ENCODE results near the gene CENPW. TPM values are rescaled to one million over a fixed set of nuclear protein-coding genes. Genes with fewer than 3 reads are reported as not detected.

Gene CENPW
- polyA plus RNA-seq, 1 donor (not counting 4 experiments of a cell fraction or from before 2014, with no cell fraction given): 20.9 TPM

- Histone ChIP-seq H4K20me1 (ENCODE audit: control insufficient read depth, extremely low read depth, insufficient read depth, low read length) (no peaks in the 10 kb centered on the region), H3K9ac (ENCODE audit: control insufficient read depth, extremely low read depth, insufficient read depth, low read length) (no peak overlapping the region), H3K4me1 (ENCODE audit: control insufficient read depth, extremely low read depth, insufficient read depth, low read length) (no peaks in the 10 kb centered on the region), H3K36me3 (ENCODE audit: control insufficient read depth in 2 of 2, extremely low read depth in 1 of 2, insufficient read depth in 2 of 2, low read length in 2 of 2) (no peaks in the 10 kb centered on the region), H3K4me3 (ENCODE audit: control insufficient read depth in 2 of 3, extremely low read depth in 1 of 3, insufficient read depth in 2 of 3, low read depth in 1 of 3, low read length in 3 of 3) (no peak overlapping the region), H3K9me1 (ENCODE audit: control insufficient read depth, extremely low read depth, insufficient read depth, low read length) (no peaks in the 10 kb centered on the region), H2AFZ (ENCODE audit: control insufficient read depth, low read length) (no peak overlapping the region), H3K4me2 (ENCODE audit: control insufficient read depth, extremely low read depth, insufficient read depth, low read depth, low read length) (no peak overlapping the region), H3K27ac (ENCODE audit: control insufficient read depth, insufficient read depth, low read length) (no peak overlapping the region), H3K9me3 (ENCODE audit: control insufficient read depth, low read depth, low read length) (no peaks in the 10 kb centered on the region), H3K79me2 (ENCODE audit: control insufficient read depth, insufficient read depth, low read length) (no peaks in the 10 kb centered on the region), H3K27me3 (ENCODE audit: control insufficient read depth, extremely low read depth, insufficient read depth, low read length) (no peaks in the 10 kb centered on the region)
- dilution Hi-C loops (cut with MboI; ENCODE audit: extremely low pct_ligation_motif_present, low sequenced_read_pairs): no loop called here
- DNase-seq (ENCODE audit: low read depth, low spot score): no peak
- no peak for TF ChIP-seq EZH2 (IDR thresholded peaks at IDR 0.05; ENCODE audit: low read length)
- TF ChIP-seq CTCF (optimal IDR thresholded peaks at IDR 0.05 in 1 of 3, IDR thresholded peaks at IDR 0.05 in 1 of 3, conservative IDR thresholded peaks at IDR 0.05 in 1 of 3; ENCODE audit: extremely low read depth in 1 of 3, insufficient read depth in 2 of 3, low read length in 3 of 3): no peak
- FAIRE-seq: no peak
Observed at GRCh38 chr6:126333729-126334128, 6.2 kb upstream of the CENPW start.

GRCh38 chr6:126335210-126335609 is 4.7 kb upstream of the CENPW start:
- Histone ChIP-seq H3K36me3 (ENCODE audit: control insufficient read depth in 2 of 2, extremely low read depth in 1 of 2, insufficient read depth in 2 of 2, low read length in 2 of 2) (no peaks in the 10 kb centered on the region), H3K9ac (ENCODE audit: control insufficient read depth, extremely low read depth, insufficient read depth, low read length) (no peak overlapping the region), H3K79me2 (ENCODE audit: control insufficient read depth, insufficient read depth, low read length) (no peaks in the 10 kb centered on the region), H3K27ac (ENCODE audit: control insufficient read depth, insufficient read depth, low read length) (no peak overlapping the region), H2AFZ (ENCODE audit: control insufficient read depth, low read length) (no peak overlapping the region), H4K20me1 (ENCODE audit: control insufficient read depth, extremely low read depth, insufficient read depth, low read length) (no peaks in the 10 kb centered on the region), H3K9me1 (ENCODE audit: control insufficient read depth, extremely low read depth, insufficient read depth, low read length) (no peaks in the 10 kb centered on the region), H3K4me1 (ENCODE audit: control insufficient read depth, extremely low read depth, insufficient read depth, low read length) (no peaks in the 10 kb centered on the region), H3K27me3 (ENCODE audit: control insufficient read depth, extremely low read depth, insufficient read depth, low read length) (no peaks in the 10 kb centered on the region), H3K9me3 (ENCODE audit: control insufficient read depth, low read depth, low read length) (no peaks in the 10 kb centered on the region), H3K4me2 (ENCODE audit: control insufficient read depth, extremely low read depth, insufficient read depth, low read depth, low read length) (no peak overlapping the region), H3K4me3 (ENCODE audit: control insufficient read depth in 2 of 3, extremely low read depth in 1 of 3, insufficient read depth in 2 of 3, low read depth in 1 of 3, low read length in 3 of 3) (no peak overlapping the region)
- FAIRE-seq (no peak), DNase-seq (ENCODE audit: low read depth, low spot score) (no peak)
- dilution Hi-C loops (cut with MboI; ENCODE audit: extremely low pct_ligation_motif_present, low sequenced_read_pairs): no loop called here
- TF ChIP-seq CTCF (optimal IDR thresholded peaks at IDR 0.05 in 1 of 3, IDR thresholded peaks at IDR 0.05 in 1 of 3, conservative IDR thresholded peaks at IDR 0.05 in 1 of 3; ENCODE audit: extremely low read depth in 1 of 3, insufficient read depth in 2 of 3, low read length in 3 of 3) (peak in 1 of 3 experiments; percentile 5), EZH2 (IDR thresholded peaks at IDR 0.05; ENCODE audit: low read length) (no peak)

Measured in keratinocyte (primary cell).